Hepatocyte (in vitro differentiated cells): Measurements from ENCODE around the gene CHSY3.

Experiments used
- CTCF ChIP-seq: fragments of 200-600 bp; sonication (generic); IDR thresholded peaks from 2 replicates; pipeline ENCODE4 v1.5.1; 2016; ENCODE audit warnings: antibody characterized with exemption, mild to moderate bottlenecking; ENCODE audit not compliant: poor library complexity
- EZH2 ChIP-seq: fragments of 200-600 bp; sonication (generic); IDR thresholded peaks from 2 replicates; pipeline ENCODE4 v1.6.1; 2016; ENCODE audit warnings: antibody characterized with exemption, mild to moderate bottlenecking, borderline replicate concordance

DNA sequence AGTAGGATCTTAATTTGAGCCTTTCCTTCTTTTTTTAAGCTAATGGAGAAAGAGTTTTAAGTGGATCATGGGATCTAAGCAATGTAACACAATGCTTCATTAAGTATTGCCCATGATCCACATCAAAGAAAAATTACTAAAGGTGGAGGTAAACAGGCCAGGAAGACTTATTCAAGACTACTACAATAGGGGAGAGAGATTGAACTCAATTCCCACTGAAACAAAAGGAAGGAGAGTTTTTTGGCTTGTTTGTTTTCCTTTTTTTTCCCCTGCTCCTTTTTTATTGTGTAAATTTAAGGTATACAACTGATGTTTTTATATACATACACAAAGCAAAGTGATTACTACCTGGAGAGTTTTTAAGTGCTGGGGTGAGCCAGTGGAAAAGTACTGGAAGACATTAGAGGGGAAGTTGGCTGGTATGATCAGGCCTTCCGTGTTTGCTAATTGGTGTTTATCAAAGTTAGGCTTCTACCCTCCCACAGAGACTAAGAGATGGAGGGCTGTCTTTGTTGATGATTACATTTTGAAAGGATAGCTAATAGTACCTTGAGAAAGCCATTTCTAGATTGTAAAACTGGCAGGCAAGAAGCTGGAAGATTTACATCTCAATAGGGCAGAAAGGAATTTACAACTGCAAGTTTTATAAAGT is 262.7 kb downstream of the CHSY3 start:
- no peak for TF ChIP-seq CTCF
- no peak for TF ChIP-seq EZH2
